Measurements from ENCODE around the gene EHD4.

The EHD4 gene

GRCh38 chr15:41965441-41966413 lies 6.6 kb downstream of the EHD4 start:
- H3K9ac ChIP-seq (ENCODE audit: low read depth, low read length), result no peak overlapping the region
- H3K36me3 ChIP-seq (ENCODE audit: insufficient read depth, low read length), result no peaks in the 10 kb centered on the region; the same call in 1 of the 2 replicates
- H3K4me1 ChIP-seq (ENCODE audit: insufficient read depth, low read length), result peaks cover 13% of the 10 kb centered on the region
- H3K9me3 ChIP-seq (ENCODE audit: control insufficient read depth, insufficient read depth, low read length), result no peaks in the 10 kb centered on the region

- no peaks in the 10 kb centered on the region; the same call in 1 of the 2 replicates for H3K36me3 ChIP-seq (ENCODE audit: insufficient read depth, low read length)
- H3K9ac ChIP-seq (ENCODE audit: low read depth, low read length), result no peak overlapping the region
- H3K9me3 ChIP-seq (ENCODE audit: control insufficient read depth, insufficient read depth, low read length), result no peaks in the 10 kb centered on the region
- no peaks in the 10 kb centered on the region; the same call in 1 of the 2 replicates for H3K4me1 ChIP-seq (ENCODE audit: insufficient read depth, low read length)
Observed at GRCh38 chr15:41961595-41962202, 10.7 kb downstream of the EHD4 start.

- Histone ChIP-seq H3K9me3 (ENCODE audit: control insufficient read depth, insufficient read depth, low read length) (no peaks in the 10 kb centered on the region), H3K9ac (ENCODE audit: low read depth, low read length) (no peak overlapping the region), H3K36me3 (ENCODE audit: insufficient read depth, low read length) (no peaks in the 10 kb centered on the region; the same call in 1 of the 2 replicates), H3K4me1 (ENCODE audit: insufficient read depth, low read length) (peaks cover 5% of the 10 kb centered on the region)
Observed at GRCh38 chr15:41961001-41961518, 11.3 kb downstream of the EHD4 start.

DNA sequence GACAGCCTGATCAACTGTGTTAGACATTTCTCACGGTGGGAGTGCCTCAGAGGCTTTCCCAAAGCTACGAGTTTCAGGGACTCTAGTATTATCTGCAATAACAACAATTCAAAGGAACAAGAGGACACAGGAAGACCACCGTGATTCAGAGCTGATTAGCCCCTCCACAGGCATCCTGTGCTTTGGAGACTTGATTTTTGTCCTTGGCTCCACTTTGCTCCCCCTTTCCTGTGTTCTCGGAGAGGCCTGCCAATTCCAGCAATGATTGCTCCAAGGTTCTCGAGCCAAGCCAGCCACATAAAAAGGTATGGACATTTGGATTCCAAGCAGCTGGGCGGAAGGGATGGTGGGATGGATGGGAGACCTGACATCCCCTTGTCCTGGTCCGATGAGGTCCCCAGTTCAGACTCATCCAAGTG lies 14.3 kb downstream of the EHD4 start:
- Histone ChIP-seq H3K4me1 (ENCODE audit: insufficient read depth, low read length) (peaks cover 8% of the 10 kb centered on the region), H3K9ac (ENCODE audit: low read depth, low read length) (no peak overlapping the region), H3K36me3 (ENCODE audit: insufficient read depth, low read length) (0 out of 2 replicates have a peak, but pooled peaks cover 6% of the 10 kb centered on the region), H3K9me3 (ENCODE audit: control insufficient read depth, insufficient read depth, low read length) (no peaks in the 10 kb centered on the region)

DNA sequence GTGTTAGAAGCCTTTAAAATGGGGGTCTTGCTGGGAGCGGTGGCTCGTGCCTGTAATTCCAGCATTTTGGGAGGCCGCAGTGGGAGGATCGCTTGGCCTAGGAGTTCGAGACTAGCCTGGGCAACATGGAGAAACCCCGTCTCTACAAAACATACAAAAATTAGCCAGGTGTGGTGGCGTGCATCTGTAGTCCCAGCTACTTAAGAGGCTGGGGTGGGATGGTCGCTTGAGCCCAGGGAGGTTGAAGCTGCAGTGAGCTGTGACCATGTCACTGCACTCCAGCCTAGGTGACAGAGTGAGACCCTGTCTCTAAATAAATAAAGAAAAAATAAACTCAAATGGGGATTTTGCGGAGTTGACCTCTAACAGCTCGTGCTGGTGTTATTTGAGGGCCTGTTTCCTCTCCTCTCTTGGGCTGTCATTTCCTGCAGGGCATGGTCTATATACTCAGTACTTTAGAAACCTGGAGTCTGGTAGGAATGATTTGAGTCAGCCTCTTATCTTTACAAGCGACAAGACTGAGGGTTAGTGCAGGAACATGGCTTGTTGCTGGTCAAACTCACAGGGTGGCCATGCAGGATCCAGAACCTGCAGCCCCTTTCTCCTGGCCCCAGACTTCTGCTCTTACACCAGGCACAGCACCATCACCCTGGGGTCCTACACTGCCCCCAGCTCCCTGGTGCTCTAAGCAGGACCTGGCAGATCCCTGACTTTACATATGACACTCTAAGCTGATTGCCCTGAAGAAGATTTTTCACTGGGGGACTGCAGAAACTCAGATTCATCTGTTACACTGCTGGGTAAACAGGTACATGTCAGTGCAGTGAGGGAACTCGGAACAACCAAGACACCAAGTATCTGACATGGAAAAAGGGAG lies 15.1 kb downstream of the EHD4 start:
- Histone ChIP-seq H3K36me3 (ENCODE audit: insufficient read depth, low read length) (0 out of 2 replicates have a peak, but pooled peaks cover 6% of the 10 kb centered on the region), H3K9me3 (ENCODE audit: control insufficient read depth, insufficient read depth, low read length) (no peaks in the 10 kb centered on the region), H3K4me1 (ENCODE audit: insufficient read depth, low read length) (peaks cover 8% of the 10 kb centered on the region), H3K9ac (ENCODE audit: low read depth, low read length) (no peak overlapping the region)

GRCh38 chr15:41955807-41956525 lies 16.4 kb downstream of the EHD4 start:
- Histone ChIP-seq H3K4me1 (ENCODE audit: insufficient read depth, low read length) (peaks cover 8% of the 10 kb centered on the region), H3K9me3 (ENCODE audit: control insufficient read depth, insufficient read depth, low read length) (no peaks in the 10 kb centered on the region), H3K36me3 (ENCODE audit: insufficient read depth, low read length) (0 out of 2 replicates have a peak, but pooled peaks cover 10% of the 10 kb centered on the region), H3K9ac (ENCODE audit: low read depth, low read length) (no peak overlapping the region)

DNA sequence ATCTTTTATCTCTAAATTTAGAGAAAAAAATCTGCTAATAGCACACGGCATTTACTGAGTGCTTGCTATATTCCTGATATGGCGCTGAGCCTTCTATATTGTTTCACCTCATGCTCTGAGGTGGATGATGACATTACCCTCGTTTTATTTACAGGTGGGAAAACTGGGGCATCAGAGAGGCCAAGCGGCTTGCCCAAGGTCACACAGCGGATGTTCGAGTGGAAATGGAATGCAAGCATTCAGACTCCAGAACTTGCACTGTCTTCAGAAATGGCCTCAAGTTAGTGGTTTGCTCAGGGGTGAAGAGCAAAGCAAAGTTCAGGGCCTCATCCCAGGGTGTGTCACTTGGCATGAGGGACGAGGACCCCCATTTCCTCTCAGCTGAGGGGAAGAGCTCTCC lies 17.3 kb downstream of the EHD4 start:
- no peaks in the 10 kb centered on the region for H3K9me3 ChIP-seq (ENCODE audit: control insufficient read depth, insufficient read depth, low read length)
- 0 out of 2 replicates have a peak, but pooled peaks cover 10% of the 10 kb centered on the region for H3K36me3 ChIP-seq (ENCODE audit: insufficient read depth, low read length)
- no peak overlapping the region for H3K9ac ChIP-seq (ENCODE audit: low read depth, low read length)
- H3K4me1 ChIP-seq (ENCODE audit: insufficient read depth, low read length), result peaks cover 15% of the 10 kb centered on the region

- 0 out of 2 replicates have a peak, but pooled peaks cover 10% of the 10 kb centered on the region for H3K36me3 ChIP-seq (ENCODE audit: insufficient read depth, low read length)
- no peaks in the 10 kb centered on the region for H3K9me3 ChIP-seq (ENCODE audit: control insufficient read depth, insufficient read depth, low read length)
- H3K9ac ChIP-seq (ENCODE audit: low read depth, low read length), result no peak overlapping the region
- peaks cover 23% of the 10 kb centered on the region for H3K4me1 ChIP-seq (ENCODE audit: insufficient read depth, low read length)
Observed at GRCh38 chr15:41954036-41954435, 18.3 kb downstream of the EHD4 start.

DNA sequence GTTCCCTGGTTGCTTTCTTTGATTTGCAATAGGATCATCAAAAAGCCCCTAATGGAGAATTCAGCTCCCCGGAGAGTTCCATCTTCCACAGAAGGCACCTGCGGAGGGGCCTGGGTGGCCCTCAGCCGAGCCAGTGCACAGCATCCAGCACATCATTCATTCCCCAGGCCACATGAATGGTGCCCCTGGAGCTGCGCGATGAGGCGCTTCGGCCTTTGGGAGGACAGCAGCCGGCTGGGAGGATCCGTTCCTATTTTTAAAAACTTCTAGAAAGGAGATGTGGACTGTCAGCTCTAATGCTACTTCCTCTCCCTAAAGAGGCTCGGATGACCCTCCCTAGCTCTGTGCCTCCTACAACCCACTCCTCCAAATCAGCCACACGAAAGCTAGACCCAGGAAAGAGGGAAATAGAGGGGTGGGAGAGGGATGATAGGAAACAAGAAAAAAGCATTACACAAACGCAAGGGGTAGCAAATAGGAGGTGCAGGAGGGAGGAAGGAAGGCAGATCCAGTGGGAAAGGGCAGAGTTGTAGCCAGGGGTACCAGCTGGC lies 20.3 kb downstream of the EHD4 start:
- H3K36me3 ChIP-seq (ENCODE audit: insufficient read depth, low read length), result 0 out of 2 replicates have a peak, but pooled peaks cover 10% of the 10 kb centered on the region
- H3K4me1 ChIP-seq (ENCODE audit: insufficient read depth, low read length), result peaks cover 23% of the 10 kb centered on the region
- no peak overlapping the region for H3K9ac ChIP-seq (ENCODE audit: low read depth, low read length)
- no peaks in the 10 kb centered on the region for H3K9me3 ChIP-seq (ENCODE audit: control insufficient read depth, insufficient read depth, low read length)

- 0 out of 2 replicates have a peak, but pooled peaks cover 10% of the 10 kb centered on the region for H3K36me3 ChIP-seq (ENCODE audit: insufficient read depth, low read length)
- no peak overlapping the region for H3K9ac ChIP-seq (ENCODE audit: low read depth, low read length)
Observed at GRCh38 chr15:41951571-41951970, 20.8 kb downstream of the EHD4 start.

GRCh38 chr15:41950489-41950888 lies 21.9 kb downstream of the EHD4 start:
- Histone ChIP-seq H3K9me3 (ENCODE audit: control insufficient read depth, insufficient read depth, low read length) (no peaks in the 10 kb centered on the region), H3K36me3 (ENCODE audit: insufficient read depth, low read length) (0 out of 2 replicates have a peak, but pooled peaks cover 10% of the 10 kb centered on the region), H3K4me1 (ENCODE audit: insufficient read depth, low read length) (peaks cover 15% of the 10 kb centered on the region), H3K9ac (ENCODE audit: low read depth, low read length) (no peak overlapping the region)

More at GRCh38 chr15:41951571-41951970, 20.8 kb downstream of the EHD4 start:
- no peaks in the 10 kb centered on the region for H3K9me3 ChIP-seq (ENCODE audit: control insufficient read depth, insufficient read depth, low read length)
- peaks cover 23% of the 10 kb centered on the region for H3K4me1 ChIP-seq (ENCODE audit: insufficient read depth, low read length)

- Histone ChIP-seq H3K36me3 (ENCODE audit: insufficient read depth, low read length) (0 out of 2 replicates have a peak, but pooled peaks cover 10% of the 10 kb centered on the region), H3K4me1 (ENCODE audit: insufficient read depth, low read length) (peaks cover 16% of the 10 kb centered on the region), H3K9ac (ENCODE audit: low read depth, low read length) (no peak overlapping the region), H3K9me3 (ENCODE audit: control insufficient read depth, insufficient read depth, low read length) (no peaks in the 10 kb centered on the region)
Observed at GRCh38 chr15:41950127-41950483, 22.3 kb downstream of the EHD4 start.
